Trophoblast cell (in vitro differentiated cells and primary cell): Measurements from ENCODE around the gene ADARB2.

ENCODE experiments used
- DNase-seq, 2 donors: peaks; one replicate each; pipeline ENCODE4 v3.0.0-alpha.2; 2016
- H2AFZ ChIP-seq: 2 replicates; pipeline ENCODE4 v1.6.1; 2013; ENCODE audit warnings: low read length, moderate library complexity, mild to moderate bottlenecking; ENCODE audit not compliant: insufficient read depth, poor library complexity
- H2AK5ac ChIP-seq: 2 replicates; pipeline ENCODE4 v1.6.1; 2013; ENCODE audit warnings: mild to moderate bottlenecking, low read length
- H2BK120ac ChIP-seq: 2 replicates; pipeline ENCODE4 v1.6.1; 2013; ENCODE audit warnings: low read length, mild to moderate bottlenecking, moderate library complexity; ENCODE audit not compliant: insufficient read depth, poor library complexity
- H2BK12ac ChIP-seq: 2 replicates; pipeline ENCODE4 v1.6.1; 2013; ENCODE audit warnings: mild to moderate bottlenecking, low read length, moderate library complexity
- H2BK5ac ChIP-seq: 2 replicates; pipeline ENCODE4 v1.6.1; 2013; ENCODE audit warnings: low read length, low read depth, moderate library complexity, mild to moderate bottlenecking; ENCODE audit not compliant: poor library complexity
- H3K14ac ChIP-seq: 2 replicates; pipeline ENCODE4 v1.6.1; 2013; ENCODE audit warnings: mild to moderate bottlenecking, low read length
- H3K18ac ChIP-seq: 2 replicates; pipeline ENCODE4 v1.6.1; 2013; ENCODE audit warnings: mild to moderate bottlenecking, low read length
- H3K23ac ChIP-seq: 2 replicates; pipeline ENCODE4 v1.6.1; 2013; ENCODE audit warnings: low read length
- H3K27ac ChIP-seq: 2 replicates; pipeline ENCODE4 v1.5.1; 2013; ENCODE audit warnings: low read depth, mild to moderate bottlenecking, inconsistent platforms, low read length, moderate library complexity
- H3K27me3 ChIP-seq: 2 replicates; pipeline ENCODE4 v1.6.1; 2013; ENCODE audit warnings: inconsistent platforms, mild to moderate bottlenecking, low read length, moderate library complexity; ENCODE audit not compliant: insufficient read depth
- H3K36me3 ChIP-seq, 2 experiments: 1 replicate in 1 of 2; 2 replicates in 1 of 2; pipeline ENCODE4 v1.6.1; 2013; ENCODE audit warnings: low read length in 2 of 2, mild to moderate bottlenecking in 2 of 2, moderate library complexity in 1 of 2; ENCODE audit not compliant: insufficient read depth in 2 of 2, control insufficient read depth in 1 of 2
- H3K4ac ChIP-seq: 2 replicates; pipeline ENCODE4 v1.6.1; 2013; ENCODE audit warnings: low read depth, mild to moderate bottlenecking, low read length, moderate library complexity
- H3K4me1 ChIP-seq, 2 experiments: 1 replicate in 1 of 2; 2 replicates in 1 of 2; pipeline ENCODE4 v1.6.1; 2013; ENCODE audit warnings: low read length in 2 of 2, mild to moderate bottlenecking in 2 of 2, moderate library complexity in 1 of 2; ENCODE audit not compliant: insufficient read depth in 2 of 2, control insufficient read depth in 1 of 2
- H3K4me2 ChIP-seq: 2 replicates; pipeline ENCODE4 v1.6.1; 2013; ENCODE audit warnings: inconsistent platforms, mild to moderate bottlenecking, low read length, moderate library complexity
- H3K4me3 ChIP-seq: 2 replicates; pipeline ENCODE4 v1.5.1; 2013; ENCODE audit warnings: mild to moderate bottlenecking, low read depth, low read length, inconsistent platforms
- H3K79me1 ChIP-seq: one replicate; pipeline ENCODE4 v1.6.1; 2013; ENCODE audit warnings: low read length
- H3K79me2 ChIP-seq: 2 replicates; pipeline ENCODE4 v1.6.1; 2013; ENCODE audit warnings: low read length, mild to moderate bottlenecking; ENCODE audit not compliant: control insufficient read depth, insufficient read depth, poor library complexity
- H3K9ac ChIP-seq: 2 replicates; pipeline ENCODE4 v1.6.1; 2013; ENCODE audit warnings: mild to moderate bottlenecking, low read length
- H3K9me3 ChIP-seq: 2 replicates; pipeline ENCODE4 v1.6.1; 2013; ENCODE audit warnings: low read depth, mild to moderate bottlenecking, control low read depth, inconsistent platforms, low read length; ENCODE audit not compliant: insufficient read depth
- H4K12ac ChIP-seq: 2 replicates; pipeline ENCODE4 v1.6.1; 2013; ENCODE audit warnings: low read depth, mild to moderate bottlenecking, low read length, moderate library complexity
- H4K8ac ChIP-seq: 2 replicates; pipeline ENCODE4 v1.6.1; 2013; ENCODE audit warnings: low read depth, mild to moderate bottlenecking, low read length, moderate library complexity
- H4K91ac ChIP-seq: one replicate; pipeline ENCODE4 v1.6.1; 2013; ENCODE audit warnings: low read depth, mild to moderate bottlenecking, low read length, moderate library complexity
- WGBS: extraction: QIAGEN DNeasy Blood & Tissue Kit; methylation state at CpG from one replicate; pipeline ENCODE4 v1.1.7; 2013; ENCODE audit warnings: missing lambda C conversion rate; ENCODE audit not compliant: insufficient read length, insufficient coverage; ENCODE audit errors: extremely low coverage; 5-methylcytosine and 5-hydroxymethylcytosine counted together

ADARB2 gene

GRCh38 chr10:1171586-1171985 is 565.7 kb downstream of the ADARB2 start:
- no peak overlapping the region for H3K23ac ChIP-seq
- no peaks in the 10 kb centered on the region for H3K36me3 ChIP-seq
- no peak overlapping the region for H3K4me3 ChIP-seq
- no peak overlapping the region for H4K8ac ChIP-seq
- H3K79me1 ChIP-seq = no peaks in the 10 kb centered on the region
- H2BK5ac ChIP-seq = no peak overlapping the region
- H3K4me1 ChIP-seq = no peaks in the 10 kb centered on the region
- no peak overlapping the region for H3K4me2 ChIP-seq
- H4K91ac ChIP-seq = no peak overlapping the region
- H3K79me2 ChIP-seq = no peaks in the 10 kb centered on the region
- H2BK120ac ChIP-seq = no peak overlapping the region
- no peak for DNase-seq
- no peak overlapping the region for H3K18ac ChIP-seq
- H4K12ac ChIP-seq = no peak overlapping the region
- H3K14ac ChIP-seq = no peak overlapping the region
- no peak overlapping the region for H2AFZ ChIP-seq
- WGBS = no CpG with 5 or more reads among the region's 9 CpGs
- no peaks in the 10 kb centered on the region for H3K27me3 ChIP-seq
- no peak overlapping the region for H3K4ac ChIP-seq
- no peak overlapping the region for H2AK5ac ChIP-seq
- H2BK12ac ChIP-seq = no peak overlapping the region
- no peak overlapping the region for H3K9ac ChIP-seq
- H3K9me3 ChIP-seq = no peaks in the 10 kb centered on the region
- H3K27ac ChIP-seq = no peak overlapping the region

- Histone ChIP-seq H3K9ac (no peak overlapping the region), H3K27ac (no peak overlapping the region), H4K8ac (no peak overlapping the region), H3K23ac (no peak overlapping the region), H2BK5ac (no peak overlapping the region), H3K79me1 (no peaks in the 10 kb centered on the region), H4K91ac (no peak overlapping the region), H4K12ac (no peak overlapping the region), H2AK5ac (no peak overlapping the region), H3K4me1 (no peaks in the 10 kb centered on the region), H3K18ac (no peak overlapping the region), H3K79me2 (no peaks in the 10 kb centered on the region), H3K36me3 (no peaks in the 10 kb centered on the region), H3K4me2 (no peak overlapping the region), H3K4me3 (peak overlapping the region; percentile 33), H3K9me3 (no peaks in the 10 kb centered on the region), H2AFZ (no peak overlapping the region), H3K27me3 (no peaks in the 10 kb centered on the region), H2BK120ac (no peak overlapping the region), H3K14ac (no peak overlapping the region), H2BK12ac (no peak overlapping the region), H3K4ac (no peak overlapping the region)
- WGBS = no CpG with 5 or more reads among the region's 4 CpGs
- DNase-seq = no peak
Measured at GRCh38 chr10:1171182-1171581, 566.1 kb downstream of the ADARB2 start.

- Histone ChIP-seq H4K91ac (no peak overlapping the region), H3K18ac (no peak overlapping the region), H3K4me3 (no peak overlapping the region), H3K14ac (no peak overlapping the region), H3K23ac (no peak overlapping the region), H4K12ac (no peak overlapping the region), H3K36me3 (no peaks in the 10 kb centered on the region), H3K9ac (no peak overlapping the region), H3K9me3 (no peaks in the 10 kb centered on the region), H2AK5ac (no peak overlapping the region), H3K4me1 (no peaks in the 10 kb centered on the region), H3K4ac (no peak overlapping the region), H4K8ac (no peak overlapping the region), H2AFZ (no peak overlapping the region), H3K27me3 (no peaks in the 10 kb centered on the region), H3K79me2 (no peaks in the 10 kb centered on the region), H2BK12ac (no peak overlapping the region), H2BK120ac (no peak overlapping the region), H3K4me2 (no peak overlapping the region), H3K79me1 (no peaks in the 10 kb centered on the region), H3K27ac (no peak overlapping the region), H2BK5ac (no peak overlapping the region)
- whole genome bisulfite sequencing = no CpG with 5 or more reads among the region's 13 CpGs
- no peak for DNase-seq
Measured at GRCh38 chr10:1170867-1171180, 566.5 kb downstream of the ADARB2 start.

- H2BK120ac ChIP-seq = no peak overlapping the region
- no peak overlapping the region for H4K91ac ChIP-seq
- no peak for DNase-seq
- H2BK12ac ChIP-seq = no peak overlapping the region
- no peak overlapping the region for H3K4ac ChIP-seq
- no peak overlapping the region for H2AFZ ChIP-seq
- no CpG with 5 or more reads among the region's 22 CpGs for WGBS
- no peak overlapping the region for H3K9ac ChIP-seq
- H3K27me3 ChIP-seq = no peaks in the 10 kb centered on the region
- H2BK5ac ChIP-seq = no peak overlapping the region
- H2AK5ac ChIP-seq = no peak overlapping the region
- H3K79me1 ChIP-seq = no peaks in the 10 kb centered on the region
- H3K14ac ChIP-seq = no peak overlapping the region
- H3K36me3 ChIP-seq = no peaks in the 10 kb centered on the region
- no peaks in the 10 kb centered on the region for H3K9me3 ChIP-seq
- no peaks in the 10 kb centered on the region for H3K79me2 ChIP-seq
- no peaks in the 10 kb centered on the region for H3K4me1 ChIP-seq
- H4K8ac ChIP-seq = no peak overlapping the region
- no peak overlapping the region for H3K27ac ChIP-seq
- no peak overlapping the region for H3K23ac ChIP-seq
- H3K18ac ChIP-seq = no peak overlapping the region
- H3K4me3 ChIP-seq = no peak overlapping the region
- no peak overlapping the region for H4K12ac ChIP-seq
- H3K4me2 ChIP-seq = no peak overlapping the region
Measured at GRCh38 chr10:1169981-1170866, 567.1 kb downstream of the ADARB2 start.
